K562 (cell line): ENCODE results near the gene ZNF574. TPM values are rescaled to one million over a fixed set of nuclear protein-coding genes. Genes with fewer than 3 reads are reported as not detected.

Experiments
- CBX3 ChIP-seq, 2 experiments: IDR thresholded peaks; 1 replicate in 1 of 2; 2 replicates in 1 of 2; pipeline ENCODE4 v1.6.1; 2012; ENCODE audit warnings: inconsistent platforms in 2 of 2, low read length in 2 of 2, borderline replicate concordance in 1 of 2, control low read depth in 1 of 2
- FOXK1 ChIP-seq: sonication (generic); formaldehyde crosslinking; IDR thresholded peaks from 2 replicates; pipeline ENCODE4 v1.8.0; 2022; ENCODE audit warnings: missing genetic modification reagents, mild to moderate bottlenecking, borderline replicate concordance
- HEY1 ChIP-seq: fragments of 250-450 bp; sonication (Bioruptor Pico); IDR thresholded peaks from 2 replicates; pipeline ENCODE4 v1.5.0; 2020; ENCODE audit warnings: mild to moderate bottlenecking, moderate library complexity, borderline replicate concordance
- KAT2B ChIP-seq: IDR thresholded peaks from one replicate; pipeline ENCODE4 v1.6.1; 2012; ENCODE audit warnings: low read depth, mild to moderate bottlenecking, control low read depth, inconsistent platforms, low read length, moderate library complexity
- KHSRP ChIP-seq: fragments of 450-650 bp; IDR thresholded peaks from 2 replicates; pipeline ENCODE4 v1.6.1; 2017
- KLF13 ChIP-seq: fragments of 450-650 bp; IDR thresholded peaks from 2 replicates; pipeline ENCODE4 v1.6.1; 2016; ENCODE audit warnings: missing genetic modification characterization, low read depth, mild to moderate bottlenecking, missing compliant biosample characterization, moderate library complexity, borderline replicate concordance
- MTF1 ChIP-seq: fragments of 250-450 bp; sonication (Bioruptor Pico); IDR thresholded peaks from 2 replicates; pipeline ENCODE4 v1.9.0; 2021; ENCODE audit warnings: moderate library complexity, mild to moderate bottlenecking, inconsistent platforms, borderline replicate concordance
- NFE2 ChIP-seq: IDR thresholded peaks from 2 replicates; pipeline ENCODE4 v1.6.1; 2014; ENCODE audit warnings: antibody characterized with exemption, low read depth
- OTX1 ChIP-seq: fragments of 450-650 bp; formaldehyde crosslinking; IDR thresholded peaks from 2 replicates; pipeline ENCODE4 v1.4.0; 2022; ENCODE audit warnings: mild to moderate bottlenecking
- PHB2 ChIP-seq: fragments of 450-650 bp; IDR thresholded peaks from 2 replicates; pipeline ENCODE4 v1.6.1; 2017; ENCODE audit warnings: low read depth
- PHF20 ChIP-seq: fragments of 450-650 bp; IDR thresholded peaks from 2 replicates; pipeline ENCODE4 v1.6.1; 2018; ENCODE audit not compliant: partially characterized antibody
- POLR2H ChIP-seq: IDR thresholded peaks from 2 replicates; pipeline ENCODE4 v1.6.1; 2016; ENCODE audit warnings: missing genetic modification characterization, low read depth, mild to moderate bottlenecking, control low read depth, missing compliant biosample characterization, moderate library complexity
- PRMT5 ChIP-seq: sonication (generic); formaldehyde crosslinking; IDR thresholded peaks from 2 replicates; pipeline ENCODE4 v1.5.0; 2020; ENCODE audit warnings: missing genetic modification reagents
- RB1 ChIP-seq: fragments of 450-650 bp; IDR thresholded peaks from 2 replicates; pipeline ENCODE4 v1.6.1; 2017; ENCODE audit warnings: low read depth, mild to moderate bottlenecking
- RBFOX2 ChIP-seq: fragments of 200-400 bp; formaldehyde crosslinking; IDR thresholded peaks from 2 replicates; pipeline ENCODE4 v1.6.1; 2017; ENCODE audit warnings: low read depth, mild to moderate bottlenecking, low read length, moderate library complexity
- RNF2 ChIP-seq: sonication (generic); IDR thresholded peaks from 2 replicates; pipeline ENCODE4 v1.6.1; 2016
- SIRT6 ChIP-seq: IDR thresholded peaks from one replicate; pipeline ENCODE4 v1.6.1; 2012; ENCODE audit warnings: low read depth, mild to moderate bottlenecking, control low read depth, inconsistent platforms, low read length, moderate library complexity
- SMAD1 ChIP-seq: fragments of 150-350 bp; IDR thresholded peaks from 2 replicates; pipeline ENCODE4 v1.6.1; 2014; ENCODE audit warnings: low read length, low read depth; ENCODE audit not compliant: partially characterized antibody
- SMAD4 ChIP-seq: fragments of 250-450 bp; sonication (Bioruptor Pico); conservative IDR thresholded peaks from 2 replicates; pipeline ENCODE4 v1.8.0; 2021; ENCODE audit warnings: inconsistent platforms, mild to moderate bottlenecking, moderate library complexity
- TAF7 ChIP-seq: fragments of 450-650 bp; IDR thresholded peaks from 2 replicates; pipeline ENCODE4 v1.6.1; 2016; ENCODE audit warnings: missing genetic modification characterization, missing compliant biosample characterization
- TRIM24 ChIP-seq, 2 experiments: fragments of 450-650 bp; IDR thresholded peaks; 2 replicates each; pipeline ENCODE4 v1.6.1; 2016
- ZNF175 ChIP-seq: fragments of 200-800 bp; sonication (Bioruptor generic); IDR thresholded peaks from 2 replicates; pipeline ENCODE4 v1.6.1; 2016; ENCODE audit warnings: low read depth, mild to moderate bottlenecking, missing genetic modification characterization, missing compliant biosample characterization
- ZNF197 ChIP-seq: fragments of 200-800 bp; sonication (Bioruptor generic); IDR thresholded peaks from 2 replicates; pipeline ENCODE4 v1.6.1; 2016; ENCODE audit warnings: low read depth, missing genetic modification characterization, missing compliant biosample characterization
- polyA plus RNA-seq, 8 experiments: library from polyadenylated mRNA; depleted of rRNA in 4 of 8; stranded (reverse) in 5 of 8; unstranded in 3 of 8; fragments of >200 nt; fragmentation: Nextera tagmentation in 2 of 8; fragmentation: Illumina TruSeq in 1 of 8; extraction: Ambion mirVana in 2 of 8; extraction: Trizol in 1 of 8; gene quantifications; 2 replicates each; pipeline versions ENCODE4 v1.2.1 to v1.2.3, GENCODE V29; 2011 to 2014; ENCODE audit warnings: inconsistent platforms in 1 of 8, missing spikeins in 1 of 8
- total RNA-seq, 7 experiments: library from RNA; depleted of rRNA in 6 of 7; stranded (reverse); fragments of >200 nt in 6 of 7; fragmentation: Illumina TruSeq in 2 of 7; extraction: Trizol in 2 of 7; gene quantifications; 2 replicates each; pipeline versions ENCODE4 v1.2.1 to v1.2.3, GENCODE V29; 2011 to 2021; ENCODE audit warnings: low replicate concordance in 1 of 7
- TF ChIP-seq, protein P1 (sequence below): fragments of 450-650 bp; IDR thresholded peaks from 2 replicates; pipeline ENCODE4 v1.6.1; 2016; ENCODE audit warnings: borderline replicate concordance
- TF ChIP-seq, protein P2 (sequence below): fragments of 250-450 bp; sonication (Bioruptor Pico); IDR thresholded peaks from 2 replicates; pipeline ENCODE4 v1.5.0; 2021
- TF ChIP-seq, protein P3 (sequence below): fragments of 450-650 bp; formaldehyde crosslinking; IDR thresholded peaks from 2 replicates; pipeline ENCODE4 v1.4.0; 2020; ENCODE audit warnings: mild to moderate bottlenecking

Gene ZNF574
- total and polyA plus RNA-seq, 9 of the 15 experiments (the other 6 are each of a cell fraction or from before 2014, with no cell fraction given): 0.24 to 20.7 (median 8.4) TPM

GRCh38 chr19:42074513-42075363, 1.2 kb upstream of the ZNF574 start (continued):
- TF ChIP-seq SMAD4 (CRISPR knock-in tag): 0 out of 2 replicates have a peak, but pooled peaks have one; percentile 36
- no peak for TF ChIP-seq CBX3 (IDR thresholded peaks at IDR 0.05; ENCODE audit: borderline replicate concordance in 1 of 2, low read length in 2 of 2)
- TF ChIP-seq, protein P1, sequence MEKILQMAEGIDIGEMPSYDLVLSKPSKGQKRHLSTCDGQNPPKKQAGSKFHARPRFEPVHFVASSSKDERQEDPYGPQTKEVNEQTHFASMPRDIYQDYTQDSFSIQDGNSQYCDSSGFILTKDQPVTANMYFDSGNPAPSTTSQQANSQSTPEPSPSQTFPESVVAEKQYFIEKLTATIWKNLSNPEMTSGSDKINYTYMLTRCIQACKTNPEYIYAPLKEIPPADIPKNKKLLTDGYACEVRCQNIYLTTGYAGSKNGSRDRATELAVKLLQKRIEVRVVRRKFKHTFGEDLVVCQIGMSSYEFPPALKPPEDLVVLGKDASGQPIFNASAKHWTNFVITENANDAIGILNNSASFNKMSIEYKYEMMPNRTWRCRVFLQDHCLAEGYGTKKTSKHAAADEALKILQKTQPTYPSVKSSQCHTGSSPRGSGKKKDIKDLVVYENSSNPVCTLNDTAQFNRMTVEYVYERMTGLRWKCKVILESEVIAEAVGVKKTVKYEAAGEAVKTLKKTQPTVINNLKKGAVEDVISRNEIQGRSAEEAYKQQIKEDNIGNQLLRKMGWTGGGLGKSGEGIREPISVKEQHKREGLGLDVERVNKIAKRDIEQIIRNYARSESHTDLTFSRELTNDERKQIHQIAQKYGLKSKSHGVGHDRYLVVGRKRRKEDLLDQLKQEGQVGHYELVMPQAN: no peak
- TF ChIP-seq RNF2: peak; percentile 15; the same call in 1 of the 2 replicates
- no peak for TF ChIP-seq PRMT5 (CRISPR knock-in tag)
- TF ChIP-seq SIRT6: no peak
- TF ChIP-seq NFE2: no peak
- no peak for TF ChIP-seq RB1
- TF ChIP-seq, protein P2, sequence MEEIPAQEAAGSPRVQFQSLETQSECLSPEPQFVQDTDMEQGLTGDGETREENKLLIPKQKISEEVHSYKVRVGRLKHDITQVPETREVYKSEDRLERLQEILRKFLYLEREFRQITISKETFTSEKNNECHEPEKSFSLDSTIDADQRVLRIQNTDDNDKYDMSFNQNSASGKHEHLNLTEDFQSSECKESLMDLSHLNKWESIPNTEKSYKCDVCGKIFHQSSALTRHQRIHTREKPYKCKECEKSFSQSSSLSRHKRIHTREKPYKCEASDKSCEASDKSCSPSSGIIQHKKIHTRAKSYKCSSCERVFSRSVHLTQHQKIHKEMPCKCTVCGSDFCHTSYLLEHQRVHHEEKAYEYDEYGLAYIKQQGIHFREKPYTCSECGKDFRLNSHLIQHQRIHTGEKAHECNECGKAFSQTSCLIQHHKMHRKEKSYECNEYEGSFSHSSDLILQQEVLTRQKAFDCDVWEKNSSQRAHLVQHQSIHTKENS (CRISPR knock-in tag): no peak
- TF ChIP-seq KLF13 (tag): no peak
- no peak; the same call in 1 of the 2 replicates for TF ChIP-seq PHB2
- no peak for TF ChIP-seq POLR2H (tag)
- TF ChIP-seq ZNF175 (CRISPR knock-in tag): peak; percentile 62; the same call in 1 of the 2 replicates
- TF ChIP-seq KAT2B: no peak
- TF ChIP-seq TRIM24 (IDR thresholded peaks at IDR 0.05): no peak
- TF ChIP-seq FOXK1 (CRISPR knock-in tag): no peak
- TF ChIP-seq, protein P3, sequence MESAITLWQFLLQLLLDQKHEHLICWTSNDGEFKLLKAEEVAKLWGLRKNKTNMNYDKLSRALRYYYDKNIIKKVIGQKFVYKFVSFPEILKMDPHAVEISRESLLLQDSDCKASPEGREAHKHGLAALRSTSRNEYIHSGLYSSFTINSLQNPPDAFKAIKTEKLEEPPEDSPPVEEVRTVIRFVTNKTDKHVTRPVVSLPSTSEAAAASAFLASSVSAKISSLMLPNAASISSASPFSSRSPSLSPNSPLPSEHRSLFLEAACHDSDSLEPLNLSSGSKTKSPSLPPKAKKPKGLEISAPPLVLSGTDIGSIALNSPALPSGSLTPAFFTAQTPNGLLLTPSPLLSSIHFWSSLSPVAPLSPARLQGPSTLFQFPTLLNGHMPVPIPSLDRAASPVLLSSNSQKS (CRISPR knock-in tag): no peak
- TF ChIP-seq PHF20: no peak
- no peak for TF ChIP-seq OTX1 (CRISPR knock-in tag)
- TF ChIP-seq ZNF197: 0 out of 2 replicates have a peak, but pooled peaks have one; percentile 11
- 0 out of 2 replicates have a peak, but pooled peaks have one; percentile 15 for TF ChIP-seq RBFOX2
- no peak for TF ChIP-seq HEY1 (CRISPR knock-in tag)
- TF ChIP-seq MTF1: no peak
- TF ChIP-seq SMAD1: no peak
- TF ChIP-seq TAF7 (tag): no peak
- TF ChIP-seq KHSRP: no peak
